ENCODE results near the gene PPIAL4G.
"Not testable (repeated sequence)": the region's sequence is repeated elsewhere in the genome, so short reads cannot be mapped to it uniquely, and the experiment has no call there.

DNA sequence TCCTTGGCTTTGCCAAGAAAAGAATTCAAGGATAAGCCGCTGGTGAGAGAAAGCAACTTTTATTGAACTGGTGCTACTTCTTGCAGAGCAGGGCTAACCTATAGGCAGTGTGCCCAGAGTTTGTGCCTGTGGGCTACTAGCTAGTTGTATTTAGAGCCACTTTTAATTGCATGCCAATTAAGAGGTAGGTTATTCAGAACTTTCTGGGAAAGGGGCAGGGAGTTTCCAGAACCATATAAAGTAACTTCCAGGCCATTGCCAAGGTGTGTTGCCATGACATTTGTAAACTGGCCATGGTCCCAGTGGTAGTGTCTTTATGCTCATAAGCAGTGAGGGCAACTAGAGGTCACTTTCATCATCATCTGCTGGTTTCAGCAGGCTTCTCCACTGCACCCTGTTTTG, 50.2 kb downstream of the PPIAL4G start:
- TF ChIP-seq, protein P1, sequence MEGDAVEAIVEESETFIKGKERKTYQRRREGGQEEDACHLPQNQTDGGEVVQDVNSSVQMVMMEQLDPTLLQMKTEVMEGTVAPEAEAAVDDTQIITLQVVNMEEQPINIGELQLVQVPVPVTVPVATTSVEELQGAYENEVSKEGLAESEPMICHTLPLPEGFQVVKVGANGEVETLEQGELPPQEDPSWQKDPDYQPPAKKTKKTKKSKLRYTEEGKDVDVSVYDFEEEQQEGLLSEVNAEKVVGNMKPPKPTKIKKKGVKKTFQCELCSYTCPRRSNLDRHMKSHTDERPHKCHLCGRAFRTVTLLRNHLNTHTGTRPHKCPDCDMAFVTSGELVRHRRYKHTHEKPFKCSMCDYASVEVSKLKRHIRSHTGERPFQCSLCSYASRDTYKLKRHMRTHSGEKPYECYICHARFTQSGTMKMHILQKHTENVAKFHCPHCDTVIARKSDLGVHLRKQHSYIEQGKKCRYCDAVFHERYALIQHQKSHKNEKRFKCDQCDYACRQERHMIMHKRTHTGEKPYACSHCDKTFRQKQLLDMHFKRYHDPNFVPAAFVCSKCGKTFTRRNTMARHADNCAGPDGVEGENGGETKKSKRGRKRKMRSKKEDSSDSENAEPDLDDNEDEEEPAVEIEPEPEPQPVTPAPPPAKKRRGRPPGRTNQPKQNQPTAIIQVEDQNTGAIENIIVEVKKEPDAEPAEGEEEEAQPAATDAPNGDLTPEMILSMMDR (IDR thresholded peaks at IDR 0.05), result not testable (repeated sequence)
- TF ChIP-seq POLR2A (IDR thresholded peaks at IDR 0.05), result not testable (repeated sequence)
